Measurements from ENCODE around the gene CFDP1.
A peak's percentile ranks its signal among the peaks of the same experiment; 100 is the strongest.
"Not testable (repeated sequence)": the region's sequence is repeated elsewhere in the genome, so short reads cannot be mapped to it uniquely, and the experiment has no call there.

CFDP1 gene

GRCh38 chr16:75458029-75458428 lies 24.7 kb upstream of the CFDP1 start:
- no peak for DNase-seq

- DNase-seq, result no peak
Observed at GRCh38 chr16:75457485-75458021, 24.2 kb upstream of the CFDP1 start.

- no peak for DNase-seq
Observed at GRCh38 chr16:75456971-75457370, 23.7 kb upstream of the CFDP1 start.

- not testable (repeated sequence) for DNase-seq
Observed at GRCh38 chr16:75456486-75456885, 23.2 kb upstream of the CFDP1 start.

- no peak for DNase-seq
Observed at GRCh38 chr16:75455677-75456076, 22.4 kb upstream of the CFDP1 start.

- DNase-seq, result no peak
Observed at GRCh38 chr16:75452464-75453190, 19.3 kb upstream of the CFDP1 start.

GRCh38 chr16:75446416-75446815 lies 13.1 kb upstream of the CFDP1 start:
- DNase-seq, result no peak

- no peak for DNase-seq
Observed at GRCh38 chr16:75445298-75445697, 12.0 kb upstream of the CFDP1 start.

GRCh38 chr16:75443298-75443697 lies 10.0 kb upstream of the CFDP1 start:
- peak; percentile 24 for DNase-seq

GRCh38 chr16:75433732-75434413 lies 570 bp upstream of the CFDP1 start:
- peak; percentile 76 for DNase-seq

- DNase-seq, result no peak
Observed at GRCh38 chr16:75429621-75430403, 3.5 kb downstream of the CFDP1 start.

GRCh38 chr16:75426524-75426923 lies 6.8 kb downstream of the CFDP1 start:
- not testable (repeated sequence) for DNase-seq

- DNase-seq, result not testable (repeated sequence)
Observed at GRCh38 chr16:75424105-75424762, 9.1 kb downstream of the CFDP1 start.

- DNase-seq, result no peak
Observed at GRCh38 chr16:75423723-75424104, 9.6 kb downstream of the CFDP1 start.

GRCh38 chr16:75421820-75422126 lies 11.5 kb downstream of the CFDP1 start:
- no peak for DNase-seq

- DNase-seq, result no peak
Observed at GRCh38 chr16:75420987-75421819, 12.1 kb downstream of the CFDP1 start.

- DNase-seq, result no peak
Observed at GRCh38 chr16:75416904-75417565, 16.3 kb downstream of the CFDP1 start.

GRCh38 chr16:75415169-75415905 lies 18.0 kb downstream of the CFDP1 start:
- DNase-seq, result no peak

GRCh38 chr16:75413951-75414350 lies 19.4 kb downstream of the CFDP1 start:
- DNase-seq, result no peak

GRCh38 chr16:75406943-75407342 lies 26.4 kb downstream of the CFDP1 start:
- no peak for DNase-seq
